B cell (primary cell): ENCODE results near the gene C2CD4C.

Experiments used
- EZH2 ChIP-seq: IDR thresholded peaks from 2 replicates; pipeline ENCODE4 v1.6.1; 2012; ENCODE audit warnings: borderline replicate concordance, low read depth, mild to moderate bottlenecking, moderate library complexity, low read length; ENCODE audit not compliant: insufficient read depth, poor library complexity, severe bottlenecking
- TF ChIP-seq, protein P1 (sequence below): fragments of 200-600 bp; IDR thresholded peaks from one replicate; pipeline ENCODE4 v1.8.0; 2022; ENCODE audit warnings: antibody characterized with exemption, mild to moderate bottlenecking

DNA sequence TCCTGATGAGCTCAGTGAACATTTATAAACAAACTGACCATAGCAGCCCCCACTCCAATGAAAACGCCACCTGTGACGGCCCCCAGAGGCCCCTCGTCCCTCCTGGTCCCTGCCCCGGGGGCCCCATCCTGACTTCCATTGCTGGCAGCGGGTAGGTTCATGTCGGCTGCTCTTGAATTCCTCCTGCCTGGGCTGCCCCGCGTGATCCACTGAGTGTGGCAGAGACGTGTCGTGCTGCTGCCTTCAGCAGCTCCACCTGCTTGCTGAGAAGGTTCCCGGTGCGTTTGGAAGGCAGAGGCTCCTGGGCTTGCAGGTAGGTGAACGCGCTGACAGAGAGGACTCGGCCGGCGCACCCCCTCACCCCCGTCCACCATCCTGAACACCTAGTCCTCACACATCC is 11.6 kb downstream of the C2CD4C start:
- TF ChIP-seq, protein P1, sequence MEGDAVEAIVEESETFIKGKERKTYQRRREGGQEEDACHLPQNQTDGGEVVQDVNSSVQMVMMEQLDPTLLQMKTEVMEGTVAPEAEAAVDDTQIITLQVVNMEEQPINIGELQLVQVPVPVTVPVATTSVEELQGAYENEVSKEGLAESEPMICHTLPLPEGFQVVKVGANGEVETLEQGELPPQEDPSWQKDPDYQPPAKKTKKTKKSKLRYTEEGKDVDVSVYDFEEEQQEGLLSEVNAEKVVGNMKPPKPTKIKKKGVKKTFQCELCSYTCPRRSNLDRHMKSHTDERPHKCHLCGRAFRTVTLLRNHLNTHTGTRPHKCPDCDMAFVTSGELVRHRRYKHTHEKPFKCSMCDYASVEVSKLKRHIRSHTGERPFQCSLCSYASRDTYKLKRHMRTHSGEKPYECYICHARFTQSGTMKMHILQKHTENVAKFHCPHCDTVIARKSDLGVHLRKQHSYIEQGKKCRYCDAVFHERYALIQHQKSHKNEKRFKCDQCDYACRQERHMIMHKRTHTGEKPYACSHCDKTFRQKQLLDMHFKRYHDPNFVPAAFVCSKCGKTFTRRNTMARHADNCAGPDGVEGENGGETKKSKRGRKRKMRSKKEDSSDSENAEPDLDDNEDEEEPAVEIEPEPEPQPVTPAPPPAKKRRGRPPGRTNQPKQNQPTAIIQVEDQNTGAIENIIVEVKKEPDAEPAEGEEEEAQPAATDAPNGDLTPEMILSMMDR, result no peak
- TF ChIP-seq EZH2, result no peak
